HEK293 (cell line): ENCODE measurements around the gene FASLG.

Source experiments
- ZNF266 ChIP-seq: fragments of 450-650 bp; formaldehyde crosslinking; IDR thresholded peaks from 2 replicates; pipeline ENCODE4 v1.5.1; 2016; ENCODE audit warnings: missing biosample characterization, missing genetic modification characterization, low read depth
- ZNF274 ChIP-seq, 2 experiments: fragments of 200-500 bp in 1 of 2; fragments of 450-650 bp in 1 of 2; sonication (Bioruptor generic) in 1 of 2; formaldehyde crosslinking in 1 of 2; IDR thresholded peaks; 2 replicates each; pipeline versions ENCODE4 v1.5.1 to v1.6.1; 2014 to 2016; ENCODE audit warnings: borderline replicate concordance in 1 of 2, inconsistent platforms in 1 of 2, low read length in 1 of 2, missing biosample characterization in 1 of 2, missing genetic modification characterization in 1 of 2
- ZNF555 ChIP-seq: fragments of 450-650 bp; formaldehyde crosslinking; conservative IDR thresholded peaks from 2 replicates; pipeline ENCODE4 v1.5.1; 2017; ENCODE audit warnings: missing biosample characterization, mild to moderate bottlenecking, missing genetic modification characterization, inconsistent platforms
- ZNF777 ChIP-seq: fragments of 450-650 bp; formaldehyde crosslinking; IDR thresholded peaks from 2 replicates; pipeline ENCODE4 v1.5.1; 2017; ENCODE audit warnings: missing biosample characterization, missing genetic modification characterization, borderline replicate concordance
- TF ChIP-seq, protein P1 (sequence below): fragments of 450-650 bp; formaldehyde crosslinking; IDR thresholded peaks from 2 replicates; pipeline ENCODE4 v1.5.1; 2016; ENCODE audit warnings: missing biosample characterization, missing genetic modification characterization
- TF ChIP-seq, protein P2 (sequence below): fragments of 450-650 bp; IDR thresholded peaks from 2 replicates; pipeline ENCODE4 v1.5.1; 2018; ENCODE audit warnings: missing biosample characterization, mild to moderate bottlenecking, missing genetic modification characterization

DNA sequence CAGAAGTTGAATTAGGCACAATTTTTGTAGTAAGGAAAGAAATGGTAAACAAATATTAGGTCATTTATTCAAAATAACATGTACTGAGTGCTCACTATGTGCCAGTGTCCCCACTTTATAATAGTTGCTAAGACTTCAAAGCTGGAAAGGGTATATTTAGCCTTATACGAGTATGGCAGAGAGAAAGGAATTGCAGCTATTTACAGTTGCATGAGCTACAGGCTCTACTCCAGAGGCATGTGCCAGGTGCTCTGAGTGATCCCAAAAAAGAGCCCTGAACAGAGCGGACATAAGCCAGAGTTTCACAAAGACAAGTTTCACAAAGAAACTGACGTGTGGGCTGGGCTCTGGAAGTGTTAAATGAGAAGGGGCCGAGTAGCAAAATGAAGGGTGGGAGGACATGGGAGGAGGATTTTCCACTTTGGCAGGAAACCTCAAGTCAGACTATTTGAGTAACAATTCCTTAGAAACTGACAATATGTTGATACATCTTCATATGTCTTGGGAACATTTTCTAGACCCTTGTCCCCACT, 40.9 kb downstream of the FASLG start:
- TF ChIP-seq ZNF274 (IDR thresholded peaks at IDR 0.05; ENCODE audit: low read length), result no peak
- no peak for TF ChIP-seq ZNF274 (tag by site-specific recombination; IDR thresholded peaks at IDR 0.05; ENCODE audit: borderline replicate concordance)
- TF ChIP-seq, protein P1, sequence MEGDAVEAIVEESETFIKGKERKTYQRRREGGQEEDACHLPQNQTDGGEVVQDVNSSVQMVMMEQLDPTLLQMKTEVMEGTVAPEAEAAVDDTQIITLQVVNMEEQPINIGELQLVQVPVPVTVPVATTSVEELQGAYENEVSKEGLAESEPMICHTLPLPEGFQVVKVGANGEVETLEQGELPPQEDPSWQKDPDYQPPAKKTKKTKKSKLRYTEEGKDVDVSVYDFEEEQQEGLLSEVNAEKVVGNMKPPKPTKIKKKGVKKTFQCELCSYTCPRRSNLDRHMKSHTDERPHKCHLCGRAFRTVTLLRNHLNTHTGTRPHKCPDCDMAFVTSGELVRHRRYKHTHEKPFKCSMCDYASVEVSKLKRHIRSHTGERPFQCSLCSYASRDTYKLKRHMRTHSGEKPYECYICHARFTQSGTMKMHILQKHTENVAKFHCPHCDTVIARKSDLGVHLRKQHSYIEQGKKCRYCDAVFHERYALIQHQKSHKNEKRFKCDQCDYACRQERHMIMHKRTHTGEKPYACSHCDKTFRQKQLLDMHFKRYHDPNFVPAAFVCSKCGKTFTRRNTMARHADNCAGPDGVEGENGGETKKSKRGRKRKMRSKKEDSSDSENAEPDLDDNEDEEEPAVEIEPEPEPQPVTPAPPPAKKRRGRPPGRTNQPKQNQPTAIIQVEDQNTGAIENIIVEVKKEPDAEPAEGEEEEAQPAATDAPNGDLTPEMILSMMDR, result no peak
- TF ChIP-seq ZNF266, result no peak
- TF ChIP-seq, protein P2, sequence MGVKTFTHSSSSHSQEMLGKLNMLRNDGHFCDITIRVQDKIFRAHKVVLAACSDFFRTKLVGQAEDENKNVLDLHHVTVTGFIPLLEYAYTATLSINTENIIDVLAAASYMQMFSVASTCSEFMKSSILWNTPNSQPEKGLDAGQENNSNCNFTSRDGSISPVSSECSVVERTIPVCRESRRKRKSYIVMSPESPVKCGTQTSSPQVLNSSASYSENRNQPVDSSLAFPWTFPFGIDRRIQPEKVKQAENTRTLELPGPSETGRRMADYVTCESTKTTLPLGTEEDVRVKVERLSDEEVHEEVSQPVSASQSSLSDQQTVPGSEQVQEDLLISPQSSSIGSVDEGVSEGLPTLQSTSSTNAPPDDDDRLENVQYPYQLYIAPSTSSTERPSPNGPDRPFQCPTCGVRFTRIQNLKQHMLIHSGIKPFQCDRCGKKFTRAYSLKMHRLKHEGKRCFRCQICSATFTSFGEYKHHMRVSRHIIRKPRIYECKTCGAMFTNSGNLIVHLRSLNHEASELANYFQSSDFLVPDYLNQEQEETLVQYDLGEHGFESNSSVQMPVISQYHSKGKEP (tag by site-specific recombination), result no peak
- no peak for TF ChIP-seq ZNF777
- no peak for TF ChIP-seq ZNF555 (tag by site-specific recombination)
